Neural progenitor cell (in vitro differentiated cells): ENCODE measurements around the gene TMEM273. TPM values are rescaled to one million over a fixed set of nuclear protein-coding genes. Genes with fewer than 3 reads are reported as not detected.

Experiments used
- DNase-seq: peaks from one replicate; pipeline ENCODE4 v3.0.0-alpha.2; 2016; ENCODE audit warnings: low spot score
- H2AFZ ChIP-seq: fragments of 200-600 bp; sonication (generic); replicated peaks from 2 replicates; pipeline ENCODE4 v1.6.1; 2016; ENCODE audit warnings: antibody characterized with exemption
- H3F3A ChIP-seq: fragments of 200-600 bp; sonication (generic); 2 replicates; pipeline ENCODE4 v1.6.1; 2016; ENCODE audit warnings: antibody characterized with exemption, low read depth
- H3K27ac ChIP-seq: fragments of 200-600 bp; sonication (generic); 2 replicates; pipeline ENCODE4 v1.5.1; 2016; ENCODE audit warnings: mild to moderate bottlenecking
- H3K27me3 ChIP-seq: fragments of 200-600 bp; sonication (generic); 2 replicates; pipeline ENCODE4 v1.6.1; 2016; ENCODE audit warnings: mild to moderate bottlenecking, moderate library complexity
- H3K36me3 ChIP-seq: fragments of 200-600 bp; sonication (generic); 2 replicates; pipeline ENCODE4 v1.5.1; 2016
- H3K4me1 ChIP-seq: fragments of 200-600 bp; sonication (generic); 2 replicates; pipeline ENCODE4 v1.6.1; 2016; ENCODE audit warnings: mixed run types
- H3K4me2 ChIP-seq: fragments of 200-600 bp; sonication (generic); 2 replicates; pipeline ENCODE4 v1.6.1; 2016
- H3K4me3 ChIP-seq: fragments of 200-600 bp; sonication (generic); 2 replicates; pipeline ENCODE4 v1.5.1; 2016
- H3K79me2 ChIP-seq: fragments of 200-600 bp; sonication (generic); 2 replicates; pipeline ENCODE4 v1.6.1; 2016; ENCODE audit warnings: low read depth
- H3K9ac ChIP-seq: fragments of 200-600 bp; sonication (generic); 2 replicates; pipeline ENCODE4 v1.6.1; 2016
- H3K9me3 ChIP-seq: fragments of 200-600 bp; sonication (generic); 2 replicates; pipeline ENCODE4 v1.5.1; 2016; ENCODE audit warnings: low read depth
- H4K20me1 ChIP-seq: fragments of 200-600 bp; sonication (generic); 2 replicates; pipeline ENCODE4 v1.6.1; 2016; ENCODE audit warnings: low read depth
- H3K27ac Mint-ChIP-seq: 3 replicates; pipeline ENCODE4 v1.8.0; 2021; ENCODE audit warnings: mixed read lengths
- H3K27me3 Mint-ChIP-seq: 2 replicates; pipeline ENCODE4 v1.8.0; 2022; ENCODE audit warnings: low read depth, mild to moderate bottlenecking, inconsistent platforms, moderate library complexity, mixed read lengths; ENCODE audit not compliant: insufficient read depth
- H3K36me3 Mint-ChIP-seq: 3 replicates; pipeline ENCODE4 v1.8.0; 2021; ENCODE audit warnings: mixed read lengths
- H3K4me1 Mint-ChIP-seq: 3 replicates; pipeline ENCODE4 v1.8.0; 2021; ENCODE audit warnings: mixed read lengths
- H3K4me3 Mint-ChIP-seq: 3 replicates; pipeline ENCODE4 v1.8.0; 2021; ENCODE audit warnings: mild to moderate bottlenecking, moderate library complexity, mixed read lengths
- H3K9me3 Mint-ChIP-seq: 3 replicates; pipeline ENCODE4 v1.8.0; 2020; ENCODE audit warnings: mixed read lengths
- EZH2 ChIP-seq: fragments of 200-600 bp; sonication (generic); IDR thresholded peaks from 2 replicates; pipeline ENCODE4 v1.6.1; 2017; ENCODE audit warnings: antibody characterized with exemption, mild to moderate bottlenecking, moderate library complexity
- EZH2phosphoT487 ChIP-seq: fragments of 200-600 bp; sonication (generic); IDR thresholded peaks from 2 replicates; pipeline ENCODE4 v1.6.1; 2017; ENCODE audit warnings: antibody characterized with exemption
- total RNA-seq: library from RNA; depleted of rRNA; stranded (reverse); fragments of >200 nt; gene quantifications from 2 replicates; pipeline ENCODE4 v1.2.3, GENCODE V29; 2015; ENCODE audit warnings: low replicate concordance
- TF ChIP-seq, protein P1 (sequence below): fragments of 200-600 bp; sonication (generic); IDR thresholded peaks from 2 replicates; pipeline ENCODE4 v1.5.1; 2017; ENCODE audit warnings: antibody characterized with exemption, mild to moderate bottlenecking

TMEM273 gene
- total RNA-seq, 1 donor from 2014 or later, result not detected

DNA sequence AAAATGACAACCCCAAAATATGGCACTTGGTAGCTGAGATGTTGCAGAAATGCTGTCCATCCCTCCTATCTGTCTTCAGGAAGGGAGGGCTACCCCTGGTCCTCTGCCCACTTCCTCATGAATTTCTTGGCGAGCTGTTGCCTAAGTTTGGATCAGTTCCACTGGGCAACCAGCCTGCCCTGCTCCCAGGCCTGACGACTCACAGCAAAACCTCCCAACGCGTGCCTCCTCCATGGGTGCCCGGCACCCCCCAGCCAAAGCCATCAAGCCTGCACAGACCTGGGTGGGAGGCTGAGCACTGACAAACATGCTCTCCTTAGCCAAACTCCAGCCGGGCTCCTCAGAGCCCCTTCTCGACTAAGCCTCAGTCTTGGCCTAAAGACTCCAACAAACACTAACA, 81.7 kb downstream of the TMEM273 start:
- Mint-ChIP-seq H3K4me3 (no peak overlapping the region), H3K9me3 (no peaks in the 10 kb centered on the region), H3K27me3 (peaks cover 2% of the 10 kb centered on the region), H3K36me3 (peaks cover 3% of the 10 kb centered on the region), H3K4me1 (peaks cover 6% of the 10 kb centered on the region), H3K27ac (no peak overlapping the region)
- Histone ChIP-seq H3K9me3 (no peaks in the 10 kb centered on the region), H3K4me1 (no peaks in the 10 kb centered on the region), H2AFZ (no peak overlapping the region), H3K79me2 (no peaks in the 10 kb centered on the region), H3K27ac (no peak overlapping the region), H3K36me3 (no peaks in the 10 kb centered on the region), H3F3A (no peaks in the 10 kb centered on the region), H3K9ac (no peak overlapping the region), H4K20me1 (no peaks in the 10 kb centered on the region), H3K4me3 (no peak overlapping the region), H3K27me3 (no peaks in the 10 kb centered on the region), H3K4me2 (no peak overlapping the region)
- TF ChIP-seq, protein P1, sequence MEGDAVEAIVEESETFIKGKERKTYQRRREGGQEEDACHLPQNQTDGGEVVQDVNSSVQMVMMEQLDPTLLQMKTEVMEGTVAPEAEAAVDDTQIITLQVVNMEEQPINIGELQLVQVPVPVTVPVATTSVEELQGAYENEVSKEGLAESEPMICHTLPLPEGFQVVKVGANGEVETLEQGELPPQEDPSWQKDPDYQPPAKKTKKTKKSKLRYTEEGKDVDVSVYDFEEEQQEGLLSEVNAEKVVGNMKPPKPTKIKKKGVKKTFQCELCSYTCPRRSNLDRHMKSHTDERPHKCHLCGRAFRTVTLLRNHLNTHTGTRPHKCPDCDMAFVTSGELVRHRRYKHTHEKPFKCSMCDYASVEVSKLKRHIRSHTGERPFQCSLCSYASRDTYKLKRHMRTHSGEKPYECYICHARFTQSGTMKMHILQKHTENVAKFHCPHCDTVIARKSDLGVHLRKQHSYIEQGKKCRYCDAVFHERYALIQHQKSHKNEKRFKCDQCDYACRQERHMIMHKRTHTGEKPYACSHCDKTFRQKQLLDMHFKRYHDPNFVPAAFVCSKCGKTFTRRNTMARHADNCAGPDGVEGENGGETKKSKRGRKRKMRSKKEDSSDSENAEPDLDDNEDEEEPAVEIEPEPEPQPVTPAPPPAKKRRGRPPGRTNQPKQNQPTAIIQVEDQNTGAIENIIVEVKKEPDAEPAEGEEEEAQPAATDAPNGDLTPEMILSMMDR, result no peak
- TF ChIP-seq EZH2phosphoT487, result no peak
- TF ChIP-seq EZH2, result no peak
- no peak for DNase-seq

DNA sequence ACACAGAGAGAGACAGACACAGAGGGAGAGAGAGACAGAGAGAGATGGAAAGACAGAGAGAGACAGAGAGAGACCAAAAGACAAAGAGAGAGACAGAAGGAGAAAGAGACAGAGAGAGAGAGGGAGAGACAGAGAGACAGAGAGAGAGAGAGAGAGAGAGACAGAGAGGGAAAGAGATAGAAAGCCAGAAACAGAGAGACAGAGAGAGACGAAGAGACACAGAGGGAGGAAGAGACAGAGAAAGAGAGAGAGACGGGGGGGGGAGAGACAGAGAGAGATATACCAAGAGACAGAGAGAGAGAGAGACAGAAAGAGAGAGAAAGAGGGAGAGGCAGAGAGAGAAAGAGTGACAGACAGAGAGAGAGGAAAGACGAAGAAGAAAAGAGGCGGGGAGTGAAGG, 83.1 kb downstream of the TMEM273 start:
- peaks cover 4% of the 10 kb centered on the region for H3K4me1 Mint-ChIP-seq
- H3K27me3 Mint-ChIP-seq, result peaks cover 2% of the 10 kb centered on the region
- Histone ChIP-seq H3K9ac (no peak overlapping the region), H3K9me3 (no peaks in the 10 kb centered on the region), H3K27ac (no peak overlapping the region), H3K4me2 (no peak overlapping the region), H4K20me1 (no peaks in the 10 kb centered on the region), H3F3A (no peaks in the 10 kb centered on the region), H3K4me1 (no peaks in the 10 kb centered on the region), H2AFZ (no peak overlapping the region), H3K36me3 (no peaks in the 10 kb centered on the region), H3K79me2 (no peaks in the 10 kb centered on the region), H3K4me3 (no peak overlapping the region), H3K27me3 (no peaks in the 10 kb centered on the region)
- no peak overlapping the region for H3K27ac Mint-ChIP-seq
- H3K36me3 Mint-ChIP-seq, result peaks cover 3% of the 10 kb centered on the region
- DNase-seq, result no peak
- no peak overlapping the region for H3K4me3 Mint-ChIP-seq
- H3K9me3 Mint-ChIP-seq, result no peaks in the 10 kb centered on the region
- TF ChIP-seq EZH2 (no peak), EZH2phosphoT487 (no peak)
- TF ChIP-seq, protein P1, result no peak

Other genes with a start within 250 kb of the TMEM273 start
- not detected in 2 replicates for gene LRRC18, start 248.6 kb downstream of the TMEM273 start, total RNA-seq
- 0.92 and 1.2 TPM in 2 replicates for gene VSTM4, start 72.9 kb downstream of the TMEM273 start, total RNA-seq
- not detected in 2 replicates for gene FAM170B, start 54.4 kb downstream of the TMEM273 start, total RNA-seq
- not detected in 2 replicates for gene C10orf71, start 110.8 kb upstream of the TMEM273 start, total RNA-seq
- gene DRGX, start 207.7 kb upstream of the TMEM273 start, total RNA-seq, result not detected in 2 replicates